NCI-H526 treated with DMSO at 0.1 percent for 48 hours (cell line): ENCODE results near the gene SFSWAP.
"Not testable (repeated sequence)": the region's sequence is repeated elsewhere in the genome, so short reads cannot be mapped to it uniquely, and the experiment has no call there.

Experiments
- DNase-seq: peaks from one replicate; lab custom pipeline; 2025; lab: John Stamatoyannopoulos, UW

The SFSWAP gene

GRCh38 chr12:131703161-131703560 lies 7.7 kb upstream of the SFSWAP start:
- no peak for DNase-seq

GRCh38 chr12:131704509-131704908 lies 6.4 kb upstream of the SFSWAP start:
- DNase-seq = no peak

GRCh38 chr12:131706709-131707108 lies 4.2 kb upstream of the SFSWAP start:
- DNase-seq = not testable (repeated sequence)

GRCh38 chr12:131709226-131709625 lies 1.7 kb upstream of the SFSWAP start:
- no peak for DNase-seq

GRCh38 chr12:131711551-131712205 lies 788 bp downstream of the SFSWAP start:
- DNase-seq = no peak

- no peak for DNase-seq
These were observed 2.5 kb downstream of the SFSWAP start for GRCh38 chr12:131713349-131713748.

GRCh38 chr12:131714759-131715158 lies 3.9 kb downstream of the SFSWAP start:
- DNase-seq = no peak

- DNase-seq = no peak
These were observed 5.4 kb downstream of the SFSWAP start for GRCh38 chr12:131716282-131716681.

- DNase-seq = no peak
These were observed 9.4 kb downstream of the SFSWAP start for GRCh38 chr12:131720241-131720640.

- no peak for DNase-seq
These were observed 10.0 kb downstream of the SFSWAP start for GRCh38 chr12:131720921-131721320.

GRCh38 chr12:131721548-131721947 lies 10.7 kb downstream of the SFSWAP start:
- DNase-seq = no peak

- no peak for DNase-seq
These were observed 12.6 kb downstream of the SFSWAP start for GRCh38 chr12:131723532-131723931.

- DNase-seq = no peak
These were observed 13.6 kb downstream of the SFSWAP start for GRCh38 chr12:131724534-131724933.

- no peak for DNase-seq
These were observed 14.6 kb downstream of the SFSWAP start for GRCh38 chr12:131725503-131725902.

- DNase-seq = no peak
These were observed 17.8 kb downstream of the SFSWAP start for GRCh38 chr12:131728720-131729119.

GRCh38 chr12:131729254-131729955 lies 18.5 kb downstream of the SFSWAP start:
- no peak for DNase-seq

GRCh38 chr12:131732996-131733615 lies 22.2 kb downstream of the SFSWAP start:
- DNase-seq = no peak

- no peak for DNase-seq
These were observed 23.0 kb downstream of the SFSWAP start for GRCh38 chr12:131733874-131734273.

- DNase-seq = no peak
These were observed 23.7 kb downstream of the SFSWAP start for GRCh38 chr12:131734336-131735152.

GRCh38 chr12:131735153-131735456 lies 24.2 kb downstream of the SFSWAP start:
- DNase-seq = no peak

- peak; percentile 8 for DNase-seq
These were observed 24.9 kb downstream of the SFSWAP start for GRCh38 chr12:131735476-131736445.
